GM21723 (cell line): ENCODE results near the gene PRKCA.
"Not testable (repeated sequence)": the region's sequence is repeated elsewhere in the genome, so short reads cannot be mapped to it uniquely, and the experiment has no call there.

ENCODE experiments used
- ATAC-seq: cut with Tn5 transposase; IDR thresholded peaks from one replicate; pipeline ENCODE4 v1.9.1; 2021; ENCODE audit warnings: mild to moderate bottlenecking, moderate library complexity; ENCODE audit not compliant: unreplicated experiment

Gene PRKCA

GRCh38 chr17:66717641-66718058, 415.2 kb downstream of the PRKCA start:
- ATAC-seq = peak; percentile 59

GRCh38 chr17:66720027-66720426, 417.6 kb downstream of the PRKCA start:
- ATAC-seq = no peak

GRCh38 chr17:66720567-66720966, 418.2 kb downstream of the PRKCA start:
- no peak for ATAC-seq

GRCh38 chr17:66722341-66722740, 419.9 kb downstream of the PRKCA start:
- no peak for ATAC-seq

- ATAC-seq = no peak
Observed at GRCh38 chr17:66724581-66725341, 422.3 kb downstream of the PRKCA start.

GRCh38 chr17:66725438-66725837, 423.0 kb downstream of the PRKCA start:
- ATAC-seq = not testable (repeated sequence)

- ATAC-seq = no peak
Observed at GRCh38 chr17:66725956-66726355, 423.5 kb downstream of the PRKCA start.

GRCh38 chr17:66726371-66726770, 424.0 kb downstream of the PRKCA start:
- no peak for ATAC-seq

GRCh38 chr17:66726846-66727245, 424.4 kb downstream of the PRKCA start:
- no peak for ATAC-seq

- ATAC-seq = no peak
Observed at GRCh38 chr17:66727634-66728570, 425.5 kb downstream of the PRKCA start.

- no peak for ATAC-seq
Observed at GRCh38 chr17:66730461-66730923, 428.1 kb downstream of the PRKCA start.

GRCh38 chr17:66733759-66734158, 431.3 kb downstream of the PRKCA start:
- no peak for ATAC-seq

GRCh38 chr17:66734186-66734943, 432.0 kb downstream of the PRKCA start:
- ATAC-seq = no peak

GRCh38 chr17:66737524-66737923, 435.1 kb downstream of the PRKCA start:
- ATAC-seq = no peak

- no peak for ATAC-seq
Observed at GRCh38 chr17:66738301-66738700, 435.9 kb downstream of the PRKCA start.

GRCh38 chr17:66739553-66739952, 437.1 kb downstream of the PRKCA start:
- ATAC-seq = no peak

GRCh38 chr17:66740226-66740625, 437.8 kb downstream of the PRKCA start:
- ATAC-seq = no peak

GRCh38 chr17:66743511-66743910, 441.1 kb downstream of the PRKCA start:
- ATAC-seq = no peak

GRCh38 chr17:66746736-66747135, 444.3 kb downstream of the PRKCA start:
- no peak for ATAC-seq

- no peak for ATAC-seq
Observed at GRCh38 chr17:66747578-66748275, 445.3 kb downstream of the PRKCA start.
